Stimulated activated CD4-positive, alpha-beta T cell treated with anti-CD3 and anti-CD28 coated beads, Interleukin-1b, Interleukin-23, amount 100 ng/mL, for 48 hours (primary cell): ENCODE measurements around the gene SHTN1.

ENCODE experiments used
- DNase-seq: peaks from one replicate; pipeline ENCODE4 v3.0.0-alpha.2; 2020

Gene SHTN1

DNA sequence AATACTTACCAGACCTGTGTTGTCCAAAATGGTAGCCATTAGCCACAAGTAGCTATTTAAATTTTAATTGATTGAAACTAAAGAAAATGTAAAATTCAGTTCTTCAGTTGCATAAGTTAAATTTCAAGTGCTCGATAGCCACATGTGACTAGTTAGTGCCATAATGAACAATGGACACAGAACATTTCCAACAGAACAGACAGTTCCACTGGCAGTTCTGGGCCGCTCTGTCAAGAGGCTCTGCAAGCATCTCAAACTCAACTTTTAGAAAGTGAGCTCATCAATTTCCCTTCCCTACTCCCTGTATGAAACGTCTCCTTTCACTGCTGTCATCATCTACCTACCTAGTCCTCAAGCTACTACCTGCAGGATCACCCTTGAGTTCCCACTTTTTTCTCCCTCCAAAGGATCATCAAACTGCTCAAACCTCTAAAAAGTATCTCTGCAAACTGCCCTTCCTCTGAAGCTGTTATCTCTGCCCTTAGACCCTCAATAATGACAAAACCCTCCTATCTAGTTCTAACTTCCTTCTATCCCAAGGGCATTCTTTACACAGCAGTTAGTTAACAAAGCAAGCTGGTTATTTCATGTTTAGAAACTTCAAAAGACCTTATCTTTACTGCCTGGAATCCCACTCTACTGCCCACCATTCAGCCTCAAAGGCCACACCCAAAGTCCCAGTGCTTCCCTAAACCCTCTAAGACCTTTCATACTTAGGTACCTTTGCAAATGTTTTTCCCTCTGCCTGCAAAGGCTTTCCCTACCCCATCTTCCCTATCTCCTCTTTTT, 20.6 kb downstream of the SHTN1 start:
- DNase-seq, result no peak

DNA sequence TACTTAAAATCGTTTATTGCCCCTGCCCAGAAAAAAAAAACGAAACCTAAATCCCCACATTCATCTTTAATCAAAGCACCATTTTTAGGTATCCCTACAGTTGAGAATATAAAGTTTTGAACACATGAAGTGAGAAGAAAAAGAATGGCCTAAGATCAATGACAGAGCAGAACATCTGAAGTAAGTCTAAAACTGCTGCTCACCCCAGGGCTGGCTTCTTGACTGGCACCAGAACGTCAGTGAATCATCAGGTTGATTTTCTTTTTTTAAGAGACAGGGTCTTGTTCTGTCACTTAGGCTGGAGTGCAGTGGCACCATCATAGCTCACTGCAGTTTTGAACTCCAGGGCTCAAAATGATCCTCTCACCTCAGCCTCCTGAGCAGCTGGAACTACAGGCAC, 24.9 kb downstream of the SHTN1 start:
- no peak for DNase-seq

DNA sequence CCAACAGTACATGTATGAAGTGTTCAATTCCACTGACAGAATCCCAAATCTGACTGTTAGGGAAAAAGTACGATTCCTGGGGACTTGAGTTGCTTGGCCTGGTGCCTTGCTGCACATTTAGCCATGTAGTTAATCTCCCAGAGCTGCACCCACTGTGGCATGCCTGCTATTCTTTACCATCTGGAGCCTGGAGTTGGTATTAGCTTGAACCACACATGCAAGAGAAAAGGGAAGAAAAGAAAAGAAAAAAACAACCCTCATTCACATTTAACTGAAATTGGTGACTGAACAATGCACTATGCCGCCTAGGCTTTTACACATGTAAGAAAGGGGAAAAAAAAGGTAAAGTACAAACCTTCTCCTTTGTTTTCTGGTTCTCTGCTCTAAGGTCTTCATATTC, 26.1 kb downstream of the SHTN1 start:
- no peak for DNase-seq

DNA sequence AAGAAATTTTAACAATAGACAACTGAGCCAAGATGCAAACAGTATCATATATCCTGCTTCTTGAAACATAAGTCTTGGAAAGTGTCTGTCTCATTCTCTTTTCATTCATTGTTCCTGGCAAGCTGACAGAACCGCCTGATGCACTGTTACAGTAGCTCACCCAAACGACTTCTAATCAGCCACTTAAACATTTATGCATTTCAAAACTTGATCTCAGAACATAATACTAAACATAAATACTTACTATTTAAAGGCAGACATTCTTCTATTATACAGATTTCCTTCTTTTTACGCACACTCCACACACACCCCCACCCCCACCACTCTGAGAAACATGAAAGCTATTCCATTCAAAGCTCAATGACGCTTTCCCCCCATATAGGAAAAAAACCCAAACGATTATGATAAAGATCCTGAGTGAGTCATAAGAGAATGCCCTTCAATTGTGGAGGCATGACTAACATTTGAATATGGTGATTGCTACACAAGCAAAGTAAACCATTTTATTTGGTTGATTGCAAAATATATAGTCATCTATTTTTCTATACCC, 30.5 kb downstream of the SHTN1 start:
- DNase-seq, result no peak

DNA sequence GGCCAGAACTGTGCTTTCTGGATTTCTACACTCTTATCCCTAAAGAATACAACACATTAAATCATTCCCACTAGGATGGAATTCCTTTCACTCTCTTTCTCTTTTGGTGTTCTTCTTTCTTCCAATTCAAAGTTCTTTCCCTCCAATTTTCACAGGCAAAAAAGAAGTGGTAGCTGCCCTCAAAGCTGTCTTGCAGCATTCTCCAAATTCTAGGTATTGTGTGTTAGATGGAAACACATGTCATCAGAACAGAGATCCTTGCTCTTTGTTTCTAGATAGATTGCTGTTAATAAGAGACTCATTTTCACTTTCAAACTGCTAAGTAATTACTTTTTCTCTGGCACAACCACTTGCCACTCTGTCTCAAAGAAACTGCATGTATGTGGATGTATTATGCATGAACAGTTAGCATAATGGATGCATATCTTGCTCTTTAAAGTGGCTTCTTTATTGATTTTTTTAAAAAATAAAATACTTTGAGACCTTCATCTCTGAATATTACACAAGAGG, 31.0 kb downstream of the SHTN1 start:
- DNase-seq, result no peak

DNA sequence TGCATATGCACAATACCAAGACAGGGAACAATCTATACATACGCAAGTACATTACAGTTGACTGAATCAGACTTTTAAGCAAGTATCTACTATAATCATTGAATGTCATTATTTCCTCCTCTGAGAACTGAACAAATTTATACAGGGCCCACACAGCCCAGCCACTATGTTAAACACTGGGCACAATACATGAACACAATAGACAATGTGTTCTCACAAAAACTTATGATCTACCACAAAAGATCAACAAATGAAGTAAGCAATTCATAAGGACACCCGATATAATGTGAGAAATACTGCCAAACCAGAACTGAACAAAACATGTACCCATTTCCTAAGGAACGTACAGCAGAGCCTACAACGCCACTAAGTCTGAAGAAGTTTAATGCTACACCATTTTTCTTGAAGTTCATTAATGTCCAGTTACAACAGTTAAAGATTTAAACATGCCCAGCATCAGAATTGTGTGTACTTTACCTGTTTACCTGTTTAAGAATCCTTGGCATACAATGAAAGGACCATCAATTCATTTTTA, 31.5 kb downstream of the SHTN1 start:
- no peak for DNase-seq

DNA sequence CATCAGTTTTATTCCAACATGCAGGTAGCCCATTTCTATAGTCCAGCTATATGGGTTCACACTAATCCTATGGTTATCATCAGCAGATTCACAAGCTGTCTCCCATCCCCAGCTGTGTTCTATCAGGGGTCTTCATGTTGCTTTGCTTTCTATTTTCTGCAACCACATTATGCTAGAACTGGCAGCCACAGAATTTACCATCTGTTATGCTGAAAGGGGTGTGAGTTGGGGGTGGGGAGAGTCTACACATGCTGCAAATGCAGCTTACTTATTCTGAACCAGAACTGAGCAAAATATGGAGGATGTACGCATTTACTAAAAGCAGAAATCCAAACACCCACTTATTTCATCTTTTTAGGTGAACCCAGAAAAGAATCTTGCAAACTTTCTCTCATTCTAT, 32.9 kb downstream of the SHTN1 start:
- DNase-seq, result no peak

DNA sequence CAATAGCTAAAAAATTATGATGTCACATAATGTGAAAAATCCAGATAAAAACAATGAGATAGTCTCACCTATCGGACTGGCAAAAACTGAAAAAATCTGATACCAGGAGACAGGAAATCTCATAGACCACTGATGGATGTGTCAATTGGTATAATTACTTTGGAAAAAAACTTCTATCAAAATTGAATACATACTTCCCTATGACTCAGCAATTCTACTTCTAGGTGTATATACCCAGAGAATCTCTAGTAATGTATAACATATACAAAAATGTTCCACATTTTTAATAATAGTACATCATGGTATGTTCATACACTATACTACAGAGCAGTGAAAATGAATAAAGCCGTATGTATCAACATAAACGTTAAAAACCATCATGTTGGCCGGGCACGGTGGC, 34.9 kb downstream of the SHTN1 start:
- DNase-seq, result no peak

DNA sequence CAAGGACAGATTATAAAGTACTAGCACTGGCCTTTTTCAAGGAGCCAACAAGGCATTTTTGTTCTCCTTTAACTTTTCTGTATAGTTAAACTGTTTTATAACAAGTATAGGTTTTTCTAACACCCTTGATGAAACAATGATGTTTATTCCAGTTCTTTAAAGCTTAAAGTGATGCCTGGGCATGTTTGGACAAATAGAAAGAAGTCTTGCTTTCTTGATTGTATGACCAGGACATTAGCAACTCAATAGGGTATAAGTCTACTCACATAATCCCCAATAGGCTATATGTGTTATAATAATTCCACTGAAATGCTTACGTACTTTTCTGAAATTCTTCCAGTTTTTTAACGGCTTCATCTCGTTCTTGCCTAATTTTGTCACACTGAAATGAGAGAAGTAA, 36.7 kb downstream of the SHTN1 start:
- no peak for DNase-seq

DNA sequence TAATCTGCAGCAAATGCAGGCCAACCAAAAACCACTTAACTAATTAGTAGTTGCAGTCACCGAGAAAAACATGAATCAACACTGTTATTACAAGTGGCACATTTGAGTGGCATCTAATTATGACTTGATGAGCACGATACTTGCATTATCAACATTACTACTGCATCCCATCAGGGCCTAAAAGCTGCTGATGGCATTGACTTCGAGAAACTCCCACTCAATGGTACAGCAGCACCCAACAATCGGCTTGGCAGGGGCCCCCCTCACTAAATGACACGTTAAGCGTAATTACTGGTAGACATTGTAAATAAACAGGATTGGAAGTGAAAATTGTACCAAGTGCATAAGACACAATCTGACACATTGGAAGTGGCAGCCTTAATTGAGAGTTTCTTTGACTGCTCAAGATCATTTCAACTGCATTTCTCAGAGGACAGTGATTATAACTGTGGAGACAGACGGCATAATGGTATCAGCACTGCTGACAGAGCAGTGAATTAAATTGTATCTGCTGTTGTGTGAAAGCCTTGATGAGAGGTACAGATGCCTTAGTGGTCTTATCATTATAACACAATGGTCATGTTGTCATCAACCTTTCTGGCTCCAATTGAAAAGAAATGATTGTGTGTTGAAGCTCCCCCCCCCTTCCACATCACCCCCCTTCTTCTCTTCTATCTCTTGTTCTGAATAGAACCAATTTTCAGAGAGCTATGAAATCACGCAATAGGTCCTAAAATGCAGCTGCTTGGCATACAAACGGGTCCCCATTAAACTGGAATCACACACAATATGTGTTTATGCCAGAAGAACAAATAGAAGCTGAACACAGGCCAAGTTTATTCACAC, 43.4 kb downstream of the SHTN1 start:
- no peak for DNase-seq

DNA sequence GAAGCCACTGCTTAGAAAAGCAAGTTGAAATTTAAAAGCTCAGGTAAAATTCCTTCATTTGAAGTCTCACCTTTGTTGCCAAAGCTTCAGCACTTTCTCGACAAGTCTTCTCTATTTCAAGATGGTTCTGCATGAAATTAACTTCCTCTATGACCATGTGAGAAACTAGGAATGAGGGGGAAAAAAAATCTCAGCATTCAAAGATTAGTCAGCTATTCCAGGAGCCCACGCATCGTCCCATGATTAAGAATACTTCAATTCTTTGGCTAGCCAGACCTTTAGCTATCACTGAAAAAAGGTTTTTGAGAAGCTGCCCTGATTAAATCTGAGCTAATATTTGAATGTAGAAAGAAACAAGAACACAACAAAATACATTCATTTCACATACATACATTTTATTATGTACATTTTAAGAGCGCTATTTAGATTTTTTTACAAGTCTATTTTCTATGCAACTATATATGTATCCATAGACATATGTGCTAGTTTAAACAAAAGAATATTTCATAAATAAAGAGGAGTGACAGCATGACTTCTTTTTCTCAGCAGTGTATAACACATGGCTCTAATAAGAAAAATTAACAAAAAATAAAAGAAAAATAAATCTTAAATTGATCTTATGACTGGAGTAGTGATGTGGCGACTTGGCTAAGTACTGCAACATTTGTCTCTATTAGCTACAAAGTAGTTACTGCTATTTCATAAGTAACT, 44.8 kb downstream of the SHTN1 start:
- no peak for DNase-seq

DNA sequence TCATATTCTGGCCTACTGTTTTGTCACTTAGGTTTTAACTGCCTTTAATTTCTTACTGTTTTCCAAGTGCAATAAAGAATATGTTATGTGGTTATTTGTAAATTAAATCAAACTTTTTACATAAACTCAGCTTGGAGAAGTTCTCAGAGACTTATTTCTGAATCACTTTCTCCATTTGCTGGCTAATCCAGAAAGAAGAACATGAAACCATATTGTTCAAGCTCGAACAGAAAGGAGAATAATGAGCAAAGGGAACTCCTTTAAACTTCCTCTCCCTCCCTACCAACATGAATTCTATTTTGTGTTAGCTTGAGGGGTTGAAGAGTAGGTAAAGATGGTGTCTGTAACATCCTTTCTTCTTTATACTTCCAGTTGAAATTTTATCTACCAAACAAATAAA, 52.3 kb downstream of the SHTN1 start:
- no peak for DNase-seq

DNA sequence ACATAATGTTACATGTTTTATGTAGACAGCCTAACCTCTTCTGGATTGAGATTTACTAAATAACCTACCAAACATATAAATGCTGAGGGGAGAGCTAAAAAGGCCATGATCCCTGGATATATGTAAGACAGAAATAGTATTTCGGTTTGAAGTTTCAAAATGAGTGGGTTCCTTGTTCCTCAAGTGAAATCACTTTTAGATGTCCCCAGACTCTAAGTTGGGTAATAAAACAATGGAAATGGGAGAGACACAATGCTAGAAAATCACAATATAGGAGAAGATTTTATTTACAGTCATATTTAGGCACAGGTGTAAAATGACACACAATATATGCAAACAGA, 56.5 kb downstream of the SHTN1 start:
- no peak for DNase-seq

DNA sequence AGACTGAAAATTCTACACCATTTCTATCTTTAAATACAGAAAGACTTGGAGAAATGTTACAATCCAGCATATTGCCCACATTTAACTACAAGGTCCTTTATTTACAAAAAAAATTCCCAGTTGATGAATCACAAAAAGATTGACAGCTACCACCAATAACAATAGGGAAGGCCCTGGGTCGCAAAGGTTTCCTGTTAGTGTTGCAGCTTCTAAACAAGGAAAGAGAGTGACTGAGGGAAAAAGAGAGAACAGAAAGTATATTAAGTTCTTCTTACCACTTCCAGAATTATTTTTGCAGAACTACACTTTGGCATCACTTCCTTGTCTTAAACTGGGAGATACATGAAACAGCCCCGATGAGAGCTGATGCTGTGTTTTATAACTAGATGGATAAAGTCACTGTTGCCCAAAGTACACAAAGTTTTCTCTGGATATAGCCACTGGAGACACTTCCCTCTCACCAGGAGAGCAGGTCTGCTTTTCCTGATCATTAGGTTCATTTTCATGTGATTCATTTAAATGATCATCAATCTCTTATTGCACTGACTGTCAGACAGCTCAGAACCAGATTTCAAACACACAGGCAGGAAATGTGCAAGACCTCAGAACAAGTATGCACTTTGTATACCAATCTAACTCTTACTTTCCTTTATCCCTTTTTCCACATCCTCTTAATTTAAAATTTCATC, 57.0 kb downstream of the SHTN1 start:
- no peak for DNase-seq

DNA sequence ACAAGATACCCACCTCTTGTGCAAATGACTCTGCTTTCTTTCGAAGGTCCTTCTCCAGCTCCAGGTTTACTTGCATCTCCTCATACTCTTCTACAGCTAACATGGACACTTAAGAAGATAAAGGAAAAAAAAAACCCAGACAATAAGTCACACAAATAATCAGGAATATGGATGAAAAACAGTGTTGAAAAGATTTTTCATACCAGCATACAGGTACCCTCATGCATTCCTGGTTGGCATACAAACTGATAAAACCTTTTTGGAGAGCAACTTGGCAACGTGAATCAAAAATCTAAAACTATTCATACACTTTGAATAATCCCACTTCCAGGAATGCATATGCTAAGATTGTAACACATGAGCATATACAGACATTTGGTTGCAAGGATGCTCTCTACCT, 60.1 kb downstream of the SHTN1 start:
- DNase-seq, result no peak

DNA sequence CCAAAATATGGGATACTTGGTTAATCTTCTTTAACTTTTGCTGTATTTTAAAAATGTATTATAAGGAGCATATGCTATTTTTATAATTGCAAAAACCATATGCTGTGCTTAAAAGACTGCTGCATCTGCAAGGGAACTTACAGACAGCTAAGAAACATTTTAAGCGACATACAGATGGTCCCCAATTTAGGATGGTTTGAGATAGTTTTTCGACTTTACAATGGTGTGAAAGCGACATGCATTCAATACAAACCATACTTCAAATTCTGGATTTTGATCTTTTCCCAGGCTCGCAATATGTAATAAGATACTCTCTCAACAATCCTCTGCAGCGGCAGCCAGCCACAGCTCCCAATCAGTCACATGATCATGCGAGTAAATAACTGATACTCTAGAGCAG, 73.2 kb downstream of the SHTN1 start:
- DNase-seq, result no peak

DNA sequence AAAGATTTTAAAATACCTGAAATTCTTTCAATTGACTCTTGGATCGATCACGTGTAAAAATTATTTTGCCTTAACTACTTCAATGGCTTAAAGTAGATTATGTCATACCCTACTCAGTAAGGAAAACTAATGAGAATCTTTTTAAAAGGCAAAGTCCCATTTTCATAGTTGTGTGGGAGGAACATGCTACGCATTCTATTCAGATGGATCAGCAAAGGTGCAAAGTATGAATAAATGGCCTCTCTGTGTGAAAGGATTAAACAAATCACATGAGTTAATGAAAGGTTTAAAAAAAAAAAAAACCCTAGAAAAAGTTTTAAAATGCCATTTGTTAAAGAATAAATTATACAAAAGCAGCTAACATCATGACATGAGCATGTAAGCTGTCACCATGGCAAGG, 78.6 kb downstream of the SHTN1 start:
- DNase-seq, result no peak

DNA sequence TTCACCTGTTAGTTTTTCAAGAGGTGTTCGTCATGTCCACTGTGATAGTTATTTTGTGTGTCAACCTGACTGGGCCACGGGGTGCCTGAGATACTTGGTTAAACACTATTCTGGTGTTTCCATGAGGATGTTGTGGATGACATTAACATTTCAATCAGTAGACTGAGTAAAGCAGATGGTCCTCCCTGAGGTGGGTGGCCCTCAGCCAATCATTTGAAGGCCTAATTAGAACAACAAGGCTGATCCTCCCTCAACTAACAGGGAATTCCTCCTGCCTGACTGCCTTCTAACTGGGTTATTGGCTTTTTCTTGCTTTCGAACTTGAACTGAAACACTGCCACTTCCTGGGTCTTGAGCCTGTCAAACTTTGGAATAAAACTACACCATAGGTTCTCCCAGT, 79.9 kb downstream of the SHTN1 start:
- no peak for DNase-seq

DNA sequence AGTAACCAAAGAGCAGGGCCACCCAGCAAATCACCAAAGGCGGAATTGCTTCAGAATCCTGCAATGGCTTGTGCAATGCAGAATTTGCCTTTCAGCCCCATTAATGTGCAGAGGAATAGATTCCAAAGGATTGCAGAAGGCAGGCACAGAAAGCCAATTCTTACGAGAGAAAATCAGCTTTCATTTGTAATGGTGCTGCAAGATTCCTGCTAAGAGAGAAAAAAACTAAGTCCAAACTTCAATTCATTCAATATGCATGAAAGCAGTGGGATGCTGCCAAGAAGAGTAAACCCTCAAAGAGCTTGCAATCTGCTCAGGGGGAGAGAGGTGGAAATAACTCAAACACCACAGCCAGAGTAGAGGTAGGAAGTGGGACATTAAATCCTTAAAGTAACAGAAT, 85.3 kb downstream of the SHTN1 start:
- no peak for DNase-seq

DNA sequence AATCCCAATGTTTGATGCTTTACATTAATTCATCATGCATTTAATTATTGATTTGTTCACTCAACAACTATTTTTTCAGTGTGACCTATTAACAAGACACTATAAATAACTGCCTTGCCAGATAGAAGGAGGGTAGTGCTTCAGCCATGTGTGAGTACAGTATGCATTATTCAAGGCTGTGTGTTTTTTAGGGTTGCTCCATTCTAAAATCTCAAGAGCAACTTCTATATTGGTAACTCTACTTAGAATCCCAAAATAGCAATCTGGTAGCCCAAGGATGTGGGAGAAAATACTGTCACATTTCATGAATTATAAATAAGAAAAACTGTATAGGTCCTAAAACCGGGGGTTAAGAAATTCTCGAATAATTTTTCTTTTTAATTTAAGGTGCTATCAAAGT, 85.8 kb downstream of the SHTN1 start:
- DNase-seq, result no peak

DNA sequence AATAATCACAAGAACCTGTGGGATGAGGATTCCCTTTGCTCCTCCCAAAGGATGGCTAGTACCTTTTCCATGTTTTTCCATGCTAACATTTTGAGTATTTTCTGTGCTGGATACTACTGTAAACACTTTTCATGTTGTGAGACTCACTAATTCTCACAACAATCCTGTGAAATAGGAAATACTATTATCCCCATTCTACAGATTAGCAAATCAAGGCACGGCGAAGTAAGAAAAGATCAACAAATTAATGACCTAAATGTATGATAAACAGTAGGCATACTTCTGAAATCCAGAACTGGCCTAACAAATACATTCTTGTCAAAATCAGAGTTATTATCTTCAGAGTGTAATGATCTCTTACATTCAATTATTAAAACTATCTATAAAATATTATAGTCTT, 86.4 kb downstream of the SHTN1 start:
- DNase-seq, result no peak

DNA sequence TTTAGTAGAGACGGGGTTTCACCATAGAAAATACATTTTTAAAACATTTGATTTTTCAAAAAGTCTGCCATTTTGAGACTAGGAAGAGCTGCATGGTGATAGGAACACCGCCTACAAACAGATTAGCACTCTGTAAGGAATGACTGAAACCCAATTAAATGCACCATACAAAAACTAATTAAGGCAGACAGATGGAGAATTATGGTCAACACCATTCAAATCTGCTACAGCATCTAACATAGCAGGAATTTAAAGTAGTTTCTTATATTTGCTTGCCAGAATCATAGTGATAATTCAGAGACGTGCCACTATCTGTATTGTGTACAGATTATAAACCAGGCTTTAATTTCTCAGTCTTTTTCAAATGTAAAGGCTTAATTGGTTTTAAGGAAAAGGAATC, 87.5 kb downstream of the SHTN1 start:
- no peak for DNase-seq

DNA sequence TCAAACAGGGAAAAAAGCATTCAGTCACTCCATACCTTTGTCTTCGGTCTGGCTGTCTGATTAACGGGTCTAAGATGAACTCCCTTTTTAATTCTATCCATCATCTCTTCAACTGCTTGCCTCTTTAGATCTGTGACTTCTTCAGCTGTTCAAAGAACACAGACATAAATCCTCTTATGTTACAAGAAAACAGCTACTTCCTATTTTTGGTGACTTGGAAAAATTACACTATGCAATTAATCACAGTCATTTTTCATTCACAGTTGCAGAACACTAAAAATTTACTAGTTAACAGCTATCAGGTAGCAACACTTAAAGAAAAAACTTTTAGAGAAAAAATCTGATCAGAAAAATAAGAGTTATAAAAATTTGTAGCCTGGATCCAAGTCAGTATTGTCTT, 89.6 kb downstream of the SHTN1 start:
- DNase-seq, result no peak
